ENCODE data around the gene LPCAT3. TPM values are rescaled to one million over a fixed set of nuclear protein-coding genes. Genes with fewer than 3 reads are reported as not detected.

Gene LPCAT3
- total RNA-seq, 1 experiment from 2014 or later = 54.3 TPM

- H3K4me3 ChIP-seq (ENCODE audit: low read depth in 2 of 2, low read length in 2 of 2) = no peak overlapping the region
- ATAC-seq = no peak
- ChIA-PET POLR2A (no interaction called here), CTCF (no interaction called here)
- H3K4me1 ChIP-seq (ENCODE audit: control insufficient read depth, insufficient read depth, low read length) = peaks cover 13% of the 10 kb centered on the region
- H3K36me3 ChIP-seq (ENCODE audit: control insufficient read depth, insufficient read depth, low read length) = peaks cover 11% of the 10 kb centered on the region; the same call in 1 of the 2 replicates
- H3K9me3 ChIP-seq (ENCODE audit: control insufficient read depth, insufficient read depth, low read depth, low read length) = no peaks in the 10 kb centered on the region
- no peak for DNase-seq (ENCODE audit: low read depth, low spot score)
- intact Hi-C loops (cut with micrococcal nuclease; ENCODE audit: unreplicated experiment) (no loop called here), in situ Hi-C loops (cut with HindIII; ENCODE audit: low pct_unique_long_range_greater_than_20kb, low sequenced_read_pairs) (no loop called here)
- H3K27me3 ChIP-seq (ENCODE audit: control insufficient read depth, insufficient read depth, low read length) = no peaks in the 10 kb centered on the region
- TF ChIP-seq SIN3A (IDR thresholded peaks at IDR 0.05; ENCODE audit: borderline replicate concordance, insufficient read depth, low read depth, low read length) = no peak
- H3K27ac ChIP-seq (ENCODE audit: low read length) = no peak overlapping the region
- no TSS peak for BruUV-seq (replicated peaks)
These were observed 59.0 kb downstream of the LPCAT3 start for GRCh38 chr12:6959058-6959804.

- no TSS peak for BruUV-seq (replicated peaks)
- ATAC-seq (no peak), DNase-seq (ENCODE audit: low read depth, low spot score) (no peak)
- POLR2A ChIA-PET = no interaction called here
- Histone ChIP-seq H3K27me3 (ENCODE audit: control insufficient read depth, insufficient read depth, low read length) (no peaks in the 10 kb centered on the region), H3K4me1 (ENCODE audit: control insufficient read depth, insufficient read depth, low read length) (peaks cover 13% of the 10 kb centered on the region), H3K27ac (ENCODE audit: low read length) (no peak overlapping the region), H3K36me3 (ENCODE audit: control insufficient read depth, insufficient read depth, low read length) (peaks cover 6% of the 10 kb centered on the region; the same call in 1 of the 2 replicates), H3K4me3 (ENCODE audit: low read depth in 2 of 2, low read length in 2 of 2) (no peak overlapping the region), H3K9me3 (ENCODE audit: control insufficient read depth, insufficient read depth, low read depth, low read length) (no peaks in the 10 kb centered on the region)
- TF ChIP-seq SIN3A (IDR thresholded peaks at IDR 0.05; ENCODE audit: borderline replicate concordance, insufficient read depth, low read depth, low read length) = no peak
- no peak for TF ChIP-seq REST (IDR thresholded peaks at IDR 0.05; ENCODE audit: insufficient read depth in 1 of 2, low read depth in 2 of 2, low read length in 1 of 2)
- TF ChIP-seq CTCF (IDR thresholded peaks at IDR 0.05) = no peak
- no peak for TF ChIP-seq TCF7L2 (IDR thresholded peaks at IDR 0.05; ENCODE audit: low read depth, low read length)
- no peak for TF ChIP-seq POLR2AphosphoS5 (IDR thresholded peaks at IDR 0.05; ENCODE audit: low read depth, low read length)
- in situ Hi-C loops (cut with HindIII; ENCODE audit: low pct_unique_long_range_greater_than_20kb, low sequenced_read_pairs) = no loop called here
- intact Hi-C loops (cut with micrococcal nuclease; ENCODE audit: unreplicated experiment) = no loop called here
- CTCF ChIA-PET = no interaction called here
These were observed 59.6 kb downstream of the LPCAT3 start for GRCh38 chr12:6958609-6959057.

Measured in Panc1 (cell line).